NCI-H1694 treated with DMSO at 0.1 percent for 48 hours (cell line): ENCODE results near the gene ZNF79.
A peak's percentile ranks its signal among the peaks of the same experiment; 100 is the strongest.
"Not testable (repeated sequence)": the region's sequence is repeated elsewhere in the genome, so short reads cannot be mapped to it uniquely, and the experiment has no call there.

Experiments used
- DNase-seq: peaks from one replicate; lab custom pipeline; 2025; lab: John Stamatoyannopoulos, UW

Gene ZNF79

DNA sequence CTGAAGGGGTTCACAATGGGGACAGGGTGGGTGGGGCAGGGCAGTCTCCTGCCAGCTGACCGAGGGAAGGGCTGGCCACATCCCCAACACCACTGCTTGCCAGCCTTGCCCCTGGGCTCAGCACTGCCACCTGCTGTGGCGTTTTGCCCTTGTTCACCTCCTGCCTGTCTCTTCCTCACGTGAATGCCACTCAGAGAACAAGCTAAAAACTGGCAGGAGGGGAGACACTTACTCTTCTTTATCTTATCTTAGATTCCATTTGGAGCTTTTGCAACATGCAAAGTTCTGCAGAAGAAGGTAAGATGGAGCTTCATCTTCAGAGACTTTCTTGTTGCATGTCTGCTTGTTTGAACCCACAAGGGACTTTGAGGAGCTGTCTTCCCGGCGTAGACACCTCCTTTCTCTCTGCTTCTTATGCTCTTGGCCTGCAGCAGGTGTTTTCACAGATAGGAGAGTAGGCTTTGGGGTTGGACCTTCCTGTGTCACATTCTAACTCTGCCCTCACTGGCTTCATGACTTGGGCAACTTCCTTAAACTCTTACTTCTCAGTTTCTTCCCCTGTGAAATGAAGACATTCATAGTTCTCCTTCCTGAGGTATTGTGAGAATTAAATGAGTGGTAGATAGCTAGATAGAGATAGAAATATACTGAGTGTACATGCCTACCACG is 31.3 kb downstream of the ZNF79 start:
- DNase-seq: no peak

DNA sequence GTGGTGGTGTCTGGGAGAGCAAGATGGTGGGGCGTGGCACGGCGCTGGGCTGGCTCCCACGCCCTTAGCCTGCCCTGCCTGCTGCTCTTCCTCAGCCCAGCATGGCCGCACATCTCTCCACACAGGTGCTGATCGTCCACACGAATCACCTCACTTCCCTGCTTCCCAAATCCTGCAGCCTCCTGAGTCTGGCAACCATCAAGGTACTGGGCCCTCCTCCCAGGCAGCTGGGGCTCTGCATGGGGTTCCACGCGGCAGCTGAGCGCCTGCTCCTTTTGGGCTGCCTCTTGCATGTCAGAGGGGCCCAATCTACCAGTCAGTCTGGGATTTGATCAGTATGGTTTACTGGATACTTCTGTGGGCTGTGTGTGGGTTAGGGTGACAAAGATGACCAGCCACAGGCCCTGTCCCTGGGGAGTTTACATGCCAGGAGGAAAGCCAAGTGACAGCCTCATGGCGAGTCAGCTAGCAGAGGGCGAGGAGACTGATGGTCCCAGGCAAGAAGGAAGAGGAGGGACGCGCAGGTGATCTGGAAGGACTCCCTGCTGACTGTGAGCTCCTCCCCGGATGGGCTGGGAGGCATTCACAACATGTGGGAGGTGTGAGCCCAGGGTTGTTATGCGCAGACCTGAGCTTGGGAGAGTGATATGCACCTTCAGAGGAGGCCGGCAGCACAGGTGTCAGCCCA is 33.2 kb downstream of the ZNF79 start:
- no peak for DNase-seq

GRCh38 chr9:127458921-127459320 is 34.7 kb downstream of the ZNF79 start:
- DNase-seq: no peak

DNA sequence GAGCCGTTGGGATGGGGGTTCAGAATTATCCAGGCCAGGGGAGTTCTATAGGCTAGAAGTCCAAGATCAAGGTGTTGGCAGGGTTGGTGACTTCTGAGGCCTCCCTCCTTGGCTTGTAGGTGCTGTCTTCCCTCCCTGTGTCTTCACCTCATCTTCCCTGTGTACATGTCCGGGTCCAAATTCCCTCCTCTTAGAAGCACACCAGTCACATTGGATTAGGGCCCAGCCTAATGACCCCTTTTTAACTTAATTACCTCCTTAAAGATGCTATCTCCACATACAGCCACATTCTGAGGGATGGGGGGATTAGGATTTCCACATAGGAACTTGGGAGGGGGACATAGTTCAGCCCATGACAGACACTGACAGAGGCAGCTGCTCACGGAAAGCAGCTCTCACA is 39.2 kb downstream of the ZNF79 start:
- DNase-seq: no peak

GRCh38 chr9:127463911-127464310 is 39.7 kb downstream of the ZNF79 start:
- DNase-seq: no peak

GRCh38 chr9:127466407-127466917 is 42.3 kb downstream of the ZNF79 start:
- not testable (repeated sequence) for DNase-seq

- no peak for DNase-seq
Measured at GRCh38 chr9:127467621-127468020, 43.4 kb downstream of the ZNF79 start.

- no peak for DNase-seq
Measured at GRCh38 chr9:127470662-127471061, 46.5 kb downstream of the ZNF79 start.

- DNase-seq: no peak
Measured at GRCh38 chr9:127473501-127473900, 49.3 kb downstream of the ZNF79 start.

DNA sequence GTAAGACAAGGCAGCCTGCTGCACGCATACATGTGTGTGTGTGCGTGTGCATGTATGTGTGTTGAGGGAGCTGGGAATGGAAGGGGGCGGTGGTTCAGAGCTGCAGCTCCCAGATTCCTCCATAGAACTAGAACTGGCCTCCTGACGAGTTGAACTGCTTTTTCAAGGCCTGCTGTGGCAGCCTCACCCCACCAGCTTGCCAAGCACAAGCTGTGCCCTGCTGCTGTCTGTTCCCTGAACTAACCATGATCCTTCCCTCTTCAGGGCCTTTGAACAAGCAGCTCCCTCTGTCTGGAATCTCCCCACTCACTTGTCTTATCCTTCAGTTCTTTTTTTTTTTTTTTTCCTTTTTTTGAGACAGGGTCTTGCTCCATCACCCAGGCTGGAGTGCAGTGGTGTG is 49.8 kb downstream of the ZNF79 start:
- no peak for DNase-seq

DNA sequence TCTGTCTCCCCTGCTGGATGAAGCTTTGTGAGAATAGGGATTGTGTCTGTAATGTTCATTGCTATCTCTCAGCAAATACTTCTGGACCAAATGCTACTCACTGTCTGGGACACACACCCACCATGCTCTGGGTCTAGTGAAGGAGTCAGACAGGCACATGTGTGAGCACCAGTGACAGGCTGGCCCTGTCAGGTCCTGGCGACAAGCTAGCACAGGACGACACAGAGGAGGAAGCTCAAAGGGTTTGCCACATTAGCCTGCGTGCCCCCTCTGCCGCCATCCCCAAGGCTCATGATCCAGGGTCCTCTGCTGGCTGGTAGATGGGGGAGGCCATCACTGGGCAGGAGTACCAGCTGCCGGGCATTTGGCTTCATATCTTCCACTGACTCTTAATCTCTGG is 50.4 kb downstream of the ZNF79 start:
- no peak for DNase-seq

DNA sequence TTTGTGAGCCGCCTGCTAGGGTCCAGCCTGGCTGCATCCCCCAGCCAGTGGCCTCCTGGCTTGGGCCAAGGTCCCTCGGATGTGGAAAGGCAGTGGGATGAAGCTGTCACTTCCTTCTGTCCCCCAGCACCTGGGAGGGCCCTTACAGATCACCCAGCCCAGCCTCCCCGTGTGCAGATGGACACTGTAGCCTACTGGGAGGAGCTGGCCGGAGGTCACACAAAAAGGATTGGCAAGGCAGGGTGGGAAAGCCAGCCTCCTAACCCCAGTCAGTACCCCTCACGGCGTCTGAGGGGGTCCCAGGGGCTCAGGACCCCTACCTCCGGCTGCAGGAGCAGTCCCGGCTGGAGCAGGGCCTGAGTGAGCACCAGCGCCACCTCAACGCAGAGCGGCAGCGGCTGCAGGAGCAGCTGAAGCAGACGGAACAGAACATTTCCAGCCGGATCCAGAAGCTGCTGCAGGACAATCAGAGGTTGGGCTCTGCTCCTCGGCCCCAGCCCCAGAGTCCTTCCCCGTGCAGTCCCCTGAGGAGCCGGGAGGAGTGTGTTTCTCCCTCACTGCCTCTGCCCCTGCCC is 55.4 kb downstream of the ZNF79 start:
- no peak for DNase-seq

DNA sequence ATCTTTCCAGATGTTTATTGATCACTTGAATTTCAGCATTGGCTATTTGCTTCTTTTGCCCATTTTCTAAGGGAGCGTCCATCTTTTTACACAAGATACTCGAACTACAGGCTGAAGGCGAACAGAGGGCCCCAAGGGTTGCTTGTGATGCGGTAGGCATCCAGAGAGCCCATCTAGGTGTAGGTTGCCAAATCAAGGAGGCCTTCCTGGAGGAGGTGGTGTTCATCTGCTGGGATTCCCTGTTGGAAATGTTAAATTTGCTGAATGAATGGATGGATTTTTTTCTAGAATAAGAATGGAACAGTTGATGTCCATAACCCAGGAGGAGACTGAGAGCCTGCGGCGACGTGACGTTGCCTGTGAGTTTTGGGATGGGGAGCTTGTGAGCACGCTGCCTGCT is 58.5 kb downstream of the ZNF79 start:
- DNase-seq: no peak

GRCh38 chr9:127485995-127486394 is 61.8 kb downstream of the ZNF79 start:
- no peak for DNase-seq

- no peak for DNase-seq
Measured at GRCh38 chr9:127488946-127489345, 64.8 kb downstream of the ZNF79 start.

GRCh38 chr9:127489471-127490115 is 65.4 kb downstream of the ZNF79 start:
- no peak for DNase-seq

DNA sequence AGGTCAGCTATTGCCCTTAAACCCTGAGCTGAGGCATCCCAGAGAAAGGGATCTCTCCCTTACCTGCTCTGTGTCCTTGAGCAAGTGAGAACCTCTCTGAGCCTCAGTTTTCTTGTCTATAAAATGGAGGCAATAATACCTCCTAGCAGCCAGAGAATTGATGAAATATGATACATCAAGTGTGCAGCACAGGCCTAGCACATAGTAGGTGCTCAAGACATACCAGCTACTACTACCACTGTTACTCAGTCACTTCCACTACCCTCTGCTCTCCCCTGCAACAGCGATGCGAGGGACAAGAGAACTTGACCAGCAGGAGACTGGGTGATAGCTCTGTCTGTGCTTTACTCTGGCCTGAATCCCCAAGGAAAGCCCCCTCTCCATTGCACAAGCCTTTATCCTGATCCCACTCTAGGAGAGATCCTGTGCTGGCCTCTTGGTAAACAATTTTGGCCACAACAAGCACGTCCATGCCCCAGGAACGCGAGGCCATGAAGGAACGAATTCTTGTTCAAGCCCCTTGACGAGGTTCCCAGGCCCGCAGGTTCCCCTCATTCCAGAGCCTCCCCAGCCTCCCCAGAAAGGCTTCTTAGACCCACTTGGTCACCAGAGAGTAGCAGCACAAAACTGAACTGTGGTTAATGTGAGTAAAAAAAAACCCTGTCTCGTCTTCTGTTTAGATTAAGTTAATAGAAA is 66.5 kb downstream of the ZNF79 start:
- no peak for DNase-seq

DNA sequence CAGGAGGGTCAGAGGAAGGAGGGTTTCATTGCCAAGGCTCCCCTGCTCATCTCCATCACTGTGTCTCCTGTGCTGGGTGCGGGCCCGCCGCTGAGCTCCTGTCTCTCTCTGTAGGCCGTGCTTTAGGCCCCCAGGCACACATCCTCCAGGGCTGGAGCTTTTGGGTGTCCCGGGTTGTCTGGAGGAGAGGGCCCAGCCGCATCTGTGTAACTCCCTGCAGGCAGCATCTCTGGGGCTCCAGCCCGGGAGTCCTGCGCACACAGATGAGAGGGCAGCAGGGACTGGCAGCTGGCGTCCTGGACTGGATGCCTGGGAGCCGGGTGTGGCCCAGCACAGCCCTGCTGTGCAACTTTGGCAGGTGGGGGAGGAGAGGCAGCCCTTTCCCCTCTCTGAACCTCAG is 67.3 kb downstream of the ZNF79 start:
- peak; percentile 44 for DNase-seq

- no peak for DNase-seq
Measured at GRCh38 chr9:127492616-127493015, 68.4 kb downstream of the ZNF79 start.

GRCh38 chr9:127493592-127494303 is 69.6 kb downstream of the ZNF79 start:
- peak; percentile 40 for DNase-seq

- no peak for DNase-seq
Measured at GRCh38 chr9:127494304-127494702, 70.1 kb downstream of the ZNF79 start.
